Measurements from ENCODE around the gene SLC5A11.

- no peak for TF ChIP-seq CTCF (conservative IDR thresholded peaks at IDR 0.05 in 1 of 2, IDR thresholded peaks at IDR 0.05 in 1 of 2; ENCODE audit: low read depth in 1 of 2, low read length in 2 of 2)
- TF ChIP-seq EZH2 (IDR thresholded peaks at IDR 0.05; ENCODE audit: low read length, missing control alignments), result no peak
These were observed 85.3 kb downstream of the SLC5A11 start for GRCh38 chr16:24931091-24931490.

All from fibroblast of lung (primary cell).